ENCODE measurements around the gene PTCH1.

PTCH1 gene

DNA sequence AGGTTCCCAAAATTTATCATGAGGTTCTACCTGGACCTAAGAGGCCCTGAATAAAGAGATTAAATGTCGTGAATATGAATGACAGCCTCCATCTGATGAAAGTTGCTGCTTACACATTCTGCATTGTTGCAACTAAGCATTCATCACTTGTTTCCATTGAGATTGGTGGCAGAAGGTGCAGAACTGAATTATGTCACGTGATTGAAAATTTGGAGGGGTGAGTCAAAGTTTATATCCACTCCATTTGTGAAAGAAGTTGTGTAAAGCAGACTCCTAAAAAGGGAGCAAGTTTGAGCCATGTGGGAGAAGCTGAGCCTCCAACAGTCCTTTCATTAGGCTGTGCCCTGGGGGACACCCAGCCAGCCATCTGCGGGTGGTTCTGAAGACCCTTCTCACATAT, 4.9 kb upstream of the PTCH1 start:
- H3K4me3 Mint-ChIP-seq: no peak overlapping the region
- peaks cover 13% of the 10 kb centered on the region for H3K27me3 Mint-ChIP-seq
- H3K9me3 Mint-ChIP-seq: peaks cover 5% of the 10 kb centered on the region
- no peaks in the 10 kb centered on the region for H3K4me1 Mint-ChIP-seq
- ATAC-seq (ENCODE audit: low read depth) (no peak), DNase-seq (ENCODE audit: low spot score in 2 of 2) (no peak)
- peaks cover 2% of the 10 kb centered on the region for H3K36me3 Mint-ChIP-seq
- no peak overlapping the region for H3K27ac Mint-ChIP-seq

DNA sequence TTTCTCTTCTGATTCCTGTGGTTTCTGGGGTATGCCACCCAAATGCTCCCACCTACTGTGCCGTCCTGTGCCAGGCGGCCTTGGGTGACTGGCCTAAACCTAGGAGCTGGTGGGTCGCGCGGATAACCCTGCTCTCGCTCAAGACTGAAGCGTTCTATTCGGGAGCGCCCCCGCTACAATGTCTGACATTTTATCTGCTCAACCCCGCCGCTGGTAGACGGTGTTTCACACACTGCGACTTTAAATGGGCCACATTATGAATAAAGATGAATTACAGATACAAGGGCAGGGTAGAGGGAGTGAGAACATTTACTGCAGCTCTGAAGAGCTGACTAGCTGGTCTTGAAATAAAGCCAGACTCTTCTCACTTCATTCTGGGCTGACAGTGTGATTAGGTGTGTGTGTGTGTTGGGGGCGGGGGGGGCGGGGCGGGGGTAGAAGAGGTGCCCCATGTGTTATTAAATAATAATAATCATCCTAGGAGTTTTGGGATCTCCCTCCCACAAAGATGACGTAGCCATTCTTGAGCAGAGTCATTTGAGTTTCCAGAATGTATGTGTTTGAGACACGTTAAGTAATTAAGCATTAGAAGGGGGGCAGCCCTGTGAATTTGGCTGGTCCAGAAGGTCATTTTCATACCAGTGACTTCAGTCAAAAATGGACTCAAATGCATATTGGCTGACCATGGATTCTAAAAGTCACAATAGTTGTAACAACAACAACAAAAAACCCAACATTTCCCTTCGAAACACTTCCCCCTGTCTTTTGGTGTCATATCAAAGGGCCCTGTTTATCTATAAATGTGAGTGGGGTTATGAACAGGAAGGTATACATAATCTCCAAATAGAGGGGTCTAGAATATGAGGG, 1.0 kb upstream of the PTCH1 start:
- no peak for ATAC-seq (ENCODE audit: low read depth)
- DNase-seq (ENCODE audit: low spot score in 2 of 2): no peak
- Mint-ChIP-seq H3K27me3 (peaks cover 21% of the 10 kb centered on the region), H3K4me3 (no peak overlapping the region), H3K27ac (no peak overlapping the region), H3K36me3 (no peaks in the 10 kb centered on the region), H3K9me3 (peaks cover 5% of the 10 kb centered on the region), H3K4me1 (peaks cover 7% of the 10 kb centered on the region)

DNA sequence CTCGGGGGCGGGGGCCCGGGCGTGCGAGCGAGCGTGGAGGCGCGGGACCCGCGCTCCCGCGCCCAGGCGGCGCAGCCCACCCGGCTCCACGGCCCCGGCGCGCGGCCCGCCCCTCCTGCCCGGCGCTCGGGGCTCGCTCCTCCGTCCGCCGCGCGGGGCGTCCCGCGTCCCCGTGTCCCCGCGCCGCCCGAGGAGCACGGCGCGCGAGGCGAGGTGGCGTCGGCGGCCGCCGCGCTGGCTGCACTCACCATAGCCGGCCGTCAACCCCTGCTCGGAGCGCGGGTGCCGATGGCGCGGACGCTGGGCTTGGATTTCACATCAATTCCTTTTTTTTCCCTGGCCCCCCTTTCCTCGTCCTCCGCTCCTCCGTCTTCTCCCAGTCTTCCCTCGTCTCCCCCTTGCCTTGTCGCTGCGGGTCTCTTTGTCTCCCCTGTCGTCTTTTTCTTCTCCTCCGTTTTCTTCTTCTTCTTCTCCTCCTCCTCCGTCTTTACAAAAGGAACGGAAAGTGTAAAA, 494 bp downstream of the PTCH1 start:
- Mint-ChIP-seq H3K9me3 (peaks cover 5% of the 10 kb centered on the region), H3K36me3 (no peaks in the 10 kb centered on the region), H3K27ac (peak overlapping the region; percentile 48), H3K27me3 (peaks cover 20% of the 10 kb centered on the region), H3K4me1 (peaks cover 7% of the 10 kb centered on the region), H3K4me3 (peak overlapping the region; percentile 87)
- DNase-seq (ENCODE audit: low spot score in 2 of 2): no peak
- peak; percentile 26 for ATAC-seq (ENCODE audit: low read depth)

DNA sequence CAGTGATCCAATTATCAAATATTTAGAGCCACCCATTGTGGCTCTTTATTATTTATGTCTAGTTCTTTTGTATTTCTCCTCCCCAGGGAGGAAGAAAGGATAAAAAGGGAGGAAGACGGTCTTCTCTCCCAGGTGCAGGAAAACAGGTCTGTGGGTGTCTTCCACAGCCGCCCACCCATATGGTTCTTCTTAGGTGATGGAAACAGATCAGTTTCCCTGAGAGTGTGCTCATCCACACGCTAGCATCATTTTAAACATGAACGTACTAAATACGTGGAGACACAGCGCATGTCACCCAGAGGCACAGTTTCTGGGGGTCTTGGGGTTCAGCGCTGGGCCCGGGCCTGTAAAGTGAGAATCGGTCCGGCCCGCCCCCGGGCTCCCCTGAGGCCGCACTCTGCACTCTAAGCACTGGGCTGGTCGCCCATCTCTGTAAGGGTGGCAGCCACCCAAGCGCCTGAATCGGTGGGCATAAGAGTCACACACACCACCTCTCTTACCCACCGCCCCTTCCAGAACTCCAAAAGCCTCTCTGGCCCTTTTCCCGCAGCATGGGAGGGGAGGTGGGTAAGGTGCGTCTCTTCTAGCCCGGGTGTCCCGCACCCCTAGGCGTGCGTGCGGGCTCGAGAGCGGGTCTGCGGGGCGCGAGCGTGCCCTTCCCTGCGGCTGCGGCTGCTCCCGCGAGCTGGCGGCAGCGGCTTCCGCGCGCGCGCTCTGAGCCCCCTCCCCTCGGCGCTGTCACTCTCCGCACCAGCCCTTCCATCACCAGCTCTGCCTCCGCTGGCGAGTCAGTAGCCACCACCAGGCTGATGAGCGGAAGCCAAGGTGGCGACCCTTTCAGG, 1.3 kb downstream of the PTCH1 start:
- H3K4me3 Mint-ChIP-seq: peak overlapping the region; percentile 52
- peaks cover 20% of the 10 kb centered on the region for H3K27me3 Mint-ChIP-seq
- H3K4me1 Mint-ChIP-seq: peaks cover 9% of the 10 kb centered on the region
- DNase-seq (ENCODE audit: low spot score in 2 of 2) (peak in 1 of 2 donors; percentile 27), ATAC-seq (ENCODE audit: low read depth) (peak; percentile 28)
- H3K27ac Mint-ChIP-seq: no peak overlapping the region
- H3K9me3 Mint-ChIP-seq: peaks cover 5% of the 10 kb centered on the region
- H3K36me3 Mint-ChIP-seq: peaks cover 1% of the 10 kb centered on the region

DNA sequence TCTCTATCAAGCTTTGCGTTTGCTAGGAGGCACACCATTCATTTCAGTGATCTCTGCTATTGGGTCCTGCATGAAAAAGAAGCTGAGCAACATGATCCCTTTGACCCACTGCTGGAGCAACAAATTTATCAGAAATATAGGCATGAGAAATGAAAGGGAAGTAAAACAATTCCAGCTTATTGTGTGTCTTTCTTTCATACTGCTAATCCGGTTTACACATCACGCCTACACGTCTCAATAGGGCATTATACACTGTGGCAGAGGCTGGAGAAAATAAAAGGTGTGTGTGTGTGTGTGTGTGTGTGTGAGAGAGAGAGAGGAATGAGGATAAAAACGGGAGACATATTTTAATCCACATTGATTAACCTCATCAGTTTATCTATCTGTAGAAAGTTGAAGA, 2.4 kb downstream of the PTCH1 start:
- DNase-seq (ENCODE audit: low spot score in 2 of 2) (no peak), ATAC-seq (ENCODE audit: low read depth) (no peak)
- Mint-ChIP-seq H3K4me1 (peaks cover 12% of the 10 kb centered on the region), H3K27ac (no peak overlapping the region), H3K36me3 (peaks cover 2% of the 10 kb centered on the region), H3K4me3 (no peak overlapping the region), H3K9me3 (no peaks in the 10 kb centered on the region), H3K27me3 (peaks cover 18% of the 10 kb centered on the region)

DNA sequence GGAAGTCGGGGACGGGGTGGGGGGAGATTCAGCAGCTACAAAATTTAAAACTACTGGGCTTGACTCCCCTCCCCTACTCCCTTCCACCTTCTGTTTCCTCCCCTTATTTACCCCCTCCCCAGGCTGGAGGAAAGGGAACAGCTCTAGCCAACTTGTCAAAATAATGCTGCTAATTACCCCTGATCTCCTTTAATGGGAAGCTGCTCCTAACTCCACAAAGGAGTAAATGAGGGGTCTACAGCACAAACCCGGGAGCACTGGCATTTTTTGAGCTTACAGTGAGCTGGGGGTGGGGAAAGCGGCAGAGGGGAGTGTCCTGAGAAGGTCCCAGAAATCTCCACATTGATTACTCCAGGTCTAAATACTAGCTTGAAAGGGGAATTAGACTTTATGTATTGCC, 3.1 kb downstream of the PTCH1 start:
- Mint-ChIP-seq H3K27ac (no peak overlapping the region), H3K36me3 (peaks cover 2% of the 10 kb centered on the region), H3K4me3 (no peak overlapping the region), H3K4me1 (peaks cover 15% of the 10 kb centered on the region), H3K9me3 (no peaks in the 10 kb centered on the region), H3K27me3 (peaks cover 20% of the 10 kb centered on the region)
- ATAC-seq (ENCODE audit: low read depth) (no peak), DNase-seq (ENCODE audit: low spot score in 2 of 2) (no peak)

DNA sequence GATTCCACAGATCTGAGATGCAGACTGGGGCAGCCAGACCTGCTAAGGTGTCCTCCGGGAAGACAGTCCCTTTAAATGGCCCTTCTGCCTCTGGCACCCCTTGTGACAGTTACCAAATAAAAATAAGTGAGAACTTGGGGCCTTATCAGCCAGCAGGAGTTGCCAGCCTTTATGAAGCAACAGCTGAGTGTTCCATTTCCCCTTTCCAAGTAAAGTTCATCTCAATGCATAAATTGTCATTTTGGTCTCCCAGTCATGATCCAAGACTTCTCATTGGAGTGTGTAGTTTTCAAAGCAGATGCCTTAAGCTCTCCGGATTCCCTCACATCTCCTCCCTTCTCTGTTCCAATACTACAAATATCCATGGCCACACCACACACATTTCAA, 4.1 kb downstream of the PTCH1 start:
- no peak for DNase-seq (ENCODE audit: low spot score in 2 of 2)
- H3K27ac Mint-ChIP-seq: no peak overlapping the region
- ATAC-seq (ENCODE audit: low read depth): no peak

DNA sequence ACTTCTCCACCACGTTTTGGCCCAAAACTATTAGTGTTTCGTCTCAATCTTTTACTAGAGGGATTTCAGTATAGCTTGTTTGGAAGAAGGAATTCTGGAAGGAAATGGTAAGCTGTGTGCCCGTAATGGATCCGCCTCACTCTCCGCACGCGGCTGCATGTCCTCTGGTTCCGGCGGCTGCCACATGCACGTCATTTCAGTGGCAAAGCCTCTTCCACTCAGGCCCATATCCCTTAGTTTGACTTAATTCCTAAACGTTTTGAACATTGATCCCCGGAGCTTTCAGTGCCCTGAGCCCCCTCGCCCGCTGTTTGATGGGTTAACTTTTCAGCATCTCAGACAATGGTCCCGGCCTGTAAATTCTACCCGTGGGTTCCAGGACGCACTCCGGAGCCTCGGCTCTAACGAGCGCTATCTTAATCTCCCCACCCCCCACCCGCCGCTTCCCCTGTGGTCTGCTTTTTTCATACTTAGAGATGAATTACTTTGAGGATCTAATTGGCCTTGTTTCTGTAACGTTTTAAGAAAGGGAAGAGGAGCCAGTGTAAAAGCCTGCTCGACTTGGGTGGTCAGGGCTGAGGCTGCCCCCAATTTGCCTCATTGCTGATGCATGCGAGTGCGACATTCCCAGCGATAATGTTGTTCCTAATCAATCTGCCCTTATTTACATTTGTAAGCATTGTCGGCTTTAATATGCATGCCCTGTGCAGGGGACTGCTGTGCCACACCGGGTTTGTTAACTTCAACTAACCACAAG, 4.6 kb downstream of the PTCH1 start:
- DNase-seq (ENCODE audit: low spot score in 2 of 2) (no peak), ATAC-seq (ENCODE audit: low read depth) (no peak)
- peaks cover 4% of the 10 kb centered on the region for H3K36me3 Mint-ChIP-seq
- peak overlapping the region; percentile 63 for H3K4me3 Mint-ChIP-seq
- peaks cover 21% of the 10 kb centered on the region for H3K4me1 Mint-ChIP-seq
- no peaks in the 10 kb centered on the region for H3K9me3 Mint-ChIP-seq
- H3K27me3 Mint-ChIP-seq: peaks cover 26% of the 10 kb centered on the region
- no peak overlapping the region for H3K27ac Mint-ChIP-seq

More for the DNA sequence above, 4.1 kb downstream of the PTCH1 start:
- Mint-ChIP-seq H3K9me3 (no peaks in the 10 kb centered on the region), H3K36me3 (peaks cover 4% of the 10 kb centered on the region), H3K27me3 (peaks cover 22% of the 10 kb centered on the region), H3K4me3 (no peak overlapping the region), H3K4me1 (peaks cover 18% of the 10 kb centered on the region)

DNA sequence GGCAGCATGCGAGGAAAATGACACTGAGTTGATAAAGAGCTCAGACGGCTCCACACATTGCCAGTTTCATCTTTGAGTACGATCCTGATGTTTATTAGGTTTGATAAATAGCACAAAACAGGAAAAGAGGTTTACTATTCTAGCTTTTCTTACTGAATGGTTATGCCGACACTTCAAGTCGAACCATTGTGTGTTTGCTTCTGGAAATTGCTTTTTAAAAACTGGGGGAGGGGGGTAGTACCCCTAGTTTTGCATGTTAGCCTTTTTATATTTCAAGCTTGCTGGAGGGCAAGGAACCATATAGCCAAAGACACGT, 5.2 kb downstream of the PTCH1 start:
- DNase-seq (ENCODE audit: low spot score in 2 of 2): no peak
- H3K4me3 Mint-ChIP-seq: peak overlapping the region; percentile 63
- H3K9me3 Mint-ChIP-seq: no peaks in the 10 kb centered on the region
- peaks cover 24% of the 10 kb centered on the region for H3K27me3 Mint-ChIP-seq
- peaks cover 20% of the 10 kb centered on the region for H3K4me1 Mint-ChIP-seq
- no peak overlapping the region for H3K27ac Mint-ChIP-seq
- no peak for ATAC-seq (ENCODE audit: low read depth)
- peaks cover 4% of the 10 kb centered on the region for H3K36me3 Mint-ChIP-seq

DNA sequence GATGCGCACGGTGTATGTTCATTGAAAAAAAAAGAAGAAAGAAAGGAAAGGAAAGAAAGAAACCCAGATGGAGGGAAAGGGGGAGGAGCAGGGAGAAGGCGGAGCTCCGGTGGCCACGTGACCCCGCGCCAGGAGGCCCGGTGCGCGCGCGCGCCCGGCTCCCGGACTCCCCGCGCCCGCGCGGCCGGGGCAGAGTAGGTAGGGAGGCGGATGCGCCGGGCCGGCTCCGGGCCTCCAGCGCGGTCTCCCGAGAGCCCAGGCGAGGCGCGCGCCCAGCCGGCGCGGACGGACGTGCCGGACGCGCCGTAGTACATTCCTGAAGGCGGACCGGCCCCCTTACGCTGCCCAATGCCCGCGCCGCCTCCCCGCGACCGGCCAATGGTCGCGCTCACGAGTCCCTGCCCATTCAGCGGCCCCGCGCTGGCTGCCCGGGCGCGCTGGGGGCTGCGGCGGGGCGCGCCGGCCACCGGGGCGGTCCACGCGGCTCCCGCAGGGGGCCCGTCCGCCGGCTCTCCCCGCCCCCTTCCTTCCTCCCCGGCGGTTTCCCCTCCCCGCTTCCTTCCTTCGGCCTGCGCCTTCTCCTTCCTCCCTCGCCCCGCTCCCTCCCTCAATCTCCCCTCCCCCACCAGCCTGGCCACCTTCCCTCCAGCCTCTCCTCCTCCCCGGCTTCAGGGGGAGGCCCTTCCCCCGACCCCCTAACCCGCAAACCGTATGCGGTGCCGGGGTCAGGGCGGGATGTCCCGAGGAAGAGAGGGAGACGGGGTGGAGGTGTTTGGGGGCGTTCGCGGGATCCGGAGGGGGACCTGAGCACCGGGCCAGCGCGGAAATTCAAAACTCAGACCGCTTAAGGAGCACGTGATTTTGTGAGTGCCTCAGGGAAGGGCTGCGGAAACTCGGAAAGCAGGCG, 5.8 kb downstream of the PTCH1 start:
- peak; percentile 55 for ATAC-seq (ENCODE audit: low read depth)
- H3K9me3 Mint-ChIP-seq: no peaks in the 10 kb centered on the region
- peak overlapping the region; percentile 90 for H3K4me3 Mint-ChIP-seq
- H3K27me3 Mint-ChIP-seq: peaks cover 22% of the 10 kb centered on the region
- peak; percentile 52 to 60 for DNase-seq (ENCODE audit: low spot score in 2 of 2)
- peak overlapping the region; percentile 74 for H3K27ac Mint-ChIP-seq
- peaks cover 18% of the 10 kb centered on the region for H3K4me1 Mint-ChIP-seq
- H3K36me3 Mint-ChIP-seq: peaks cover 4% of the 10 kb centered on the region

DNA sequence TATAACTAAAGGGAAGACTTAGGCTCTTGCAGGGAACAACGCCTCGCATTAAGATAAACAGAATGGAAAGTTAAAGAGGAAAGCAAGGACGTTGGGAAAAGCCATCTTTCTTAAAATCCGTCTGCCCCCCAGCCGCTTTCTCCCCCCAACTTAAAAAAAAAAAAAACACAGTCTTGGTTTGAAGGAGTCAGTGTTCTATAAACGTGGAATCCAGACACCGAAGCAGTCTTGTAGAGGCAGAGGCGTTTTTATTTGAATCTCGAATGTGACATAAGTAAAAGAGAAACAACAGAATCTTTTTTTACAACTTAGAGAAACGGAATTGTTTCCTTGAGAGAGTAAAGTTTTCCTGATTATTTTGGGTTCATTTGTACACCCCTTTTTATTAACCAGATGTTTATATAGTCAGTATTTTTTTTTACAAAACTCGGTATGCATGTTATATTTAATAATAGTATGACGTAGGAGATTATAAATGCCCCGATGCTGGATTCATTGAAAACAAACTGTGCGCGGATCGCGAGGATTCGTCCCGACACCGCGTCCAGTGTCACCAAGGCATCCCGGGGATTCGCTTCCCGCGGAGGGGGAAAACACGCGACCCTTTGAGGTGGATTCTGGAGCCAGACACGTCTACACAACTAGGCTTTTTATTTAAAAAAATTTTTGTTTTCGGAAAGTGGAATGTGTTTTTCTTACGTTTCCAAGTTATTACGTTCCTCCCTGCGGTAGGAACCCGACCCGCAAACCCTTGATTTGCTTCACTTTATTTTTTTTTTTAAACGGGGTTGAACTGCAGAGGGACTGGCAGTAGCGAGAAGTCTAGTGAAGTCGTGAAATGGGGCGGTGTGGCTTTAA, 6.7 kb downstream of the PTCH1 start:
- peaks cover 24% of the 10 kb centered on the region for H3K27me3 Mint-ChIP-seq
- DNase-seq (ENCODE audit: low spot score in 2 of 2) (no peak), ATAC-seq (ENCODE audit: low read depth) (no peak)
- peaks cover 4% of the 10 kb centered on the region for H3K36me3 Mint-ChIP-seq
- H3K27ac Mint-ChIP-seq: peak overlapping the region; percentile 74
- H3K9me3 Mint-ChIP-seq: no peaks in the 10 kb centered on the region
- H3K4me1 Mint-ChIP-seq: peaks cover 18% of the 10 kb centered on the region
- H3K4me3 Mint-ChIP-seq: peak overlapping the region; percentile 90
